Vagina (tissue), 2 donors: Measurements from ENCODE around the gene REC8.

Experiments
- CTCF ChIP-seq, 3 experiments: fragments of 450-650 bp in 2 of 3; fragments of 200-600 bp in 1 of 3; sonication (generic) in 1 of 3; IDR thresholded peaks; one replicate each; pipeline ENCODE4 v1.5.1; 2017 to 2019; ENCODE audit warnings: antibody characterized with exemption in 3 of 3, mild to moderate bottlenecking in 2 of 3, moderate library complexity in 2 of 3
- POLR2A ChIP-seq, 2 donors: fragments of 450-650 bp; IDR thresholded peaks; one replicate each; pipeline ENCODE4 v1.6.1; 2017; ENCODE audit warnings: antibody characterized with exemption in 2 of 2, mild to moderate bottlenecking in 2 of 2, moderate library complexity in 2 of 2
- POLR2AphosphoS5 ChIP-seq, 2 donors: sonication (generic); formaldehyde crosslinking; IDR thresholded peaks; one replicate each; pipeline ENCODE4 v1.9.0; 2017; ENCODE audit warnings: antibody characterized with exemption in 2 of 2, mild to moderate bottlenecking in 2 of 2, low read depth in 1 of 2; ENCODE audit not compliant: insufficient read depth in 1 of 2

DNA sequence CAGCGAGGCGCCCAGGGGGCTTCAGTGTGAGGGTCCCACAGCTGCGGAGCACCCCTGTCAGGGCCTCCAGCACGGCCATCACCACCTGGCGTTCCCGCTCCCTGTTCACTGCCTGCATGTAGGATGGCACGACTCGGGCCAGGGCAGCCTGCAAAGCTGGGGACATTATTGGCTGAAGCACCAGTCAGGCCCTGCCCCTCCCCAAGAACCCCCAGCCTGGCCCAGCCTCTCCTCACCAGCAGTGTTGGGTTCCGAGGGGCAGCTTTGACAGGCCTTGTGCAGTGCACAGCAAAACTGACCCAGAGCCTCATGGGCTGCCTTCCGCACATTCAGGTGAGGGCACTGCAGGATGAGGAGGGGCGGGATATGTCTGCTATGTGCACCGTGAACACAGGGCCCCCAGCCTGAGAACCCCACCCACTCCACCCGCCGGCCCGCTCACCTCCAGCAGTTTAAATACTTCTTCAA is 11.2 kb downstream of the REC8 start:
- TF ChIP-seq CTCF (IDR thresholded peaks at IDR 0.05) = no peak
- TF ChIP-seq POLR2A (IDR thresholded peaks at IDR 0.05) = no peak
- TF ChIP-seq POLR2AphosphoS5 (IDR thresholded peaks at IDR 0.05; ENCODE audit: insufficient read depth in 1 of 2, low read depth in 1 of 2) = no peak
